Measurements from ENCODE around the gene MACROH2A2. TPM values are rescaled to one million over a fixed set of nuclear protein-coding genes. Genes with fewer than 3 reads are reported as not detected.
A peak's percentile ranks its signal among the peaks of the same experiment; 100 is the strongest.

The MACROH2A2 gene
- total and polyA plus RNA-seq, 10 of the 15 experiments (the other 5 are each of a cell fraction or from before 2014, with no cell fraction given): 0.14 to 0.24 TPM; not detected in 8

GRCh38 chr10:70132098-70133029 lies 79.7 kb downstream of the MACROH2A2 start, which contains the start of gene AIFM2 (continued):
- TF ChIP-seq, protein P1, sequence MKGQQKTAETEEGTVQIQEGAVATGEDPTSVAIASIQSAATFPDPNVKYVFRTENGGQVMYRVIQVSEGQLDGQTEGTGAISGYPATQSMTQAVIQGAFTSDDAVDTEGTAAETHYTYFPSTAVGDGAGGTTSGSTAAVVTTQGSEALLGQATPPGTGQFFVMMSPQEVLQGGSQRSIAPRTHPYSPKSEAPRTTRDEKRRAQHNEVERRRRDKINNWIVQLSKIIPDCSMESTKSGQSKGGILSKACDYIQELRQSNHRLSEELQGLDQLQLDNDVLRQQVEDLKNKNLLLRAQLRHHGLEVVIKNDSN (IDR thresholded peaks at IDR 0.05; ENCODE audit: borderline replicate concordance, extremely low read length, insufficient read depth, low read depth, low read length): no peak
- TF ChIP-seq RAD21 (IDR thresholded peaks at IDR 0.05; ENCODE audit: insufficient read depth, low read depth, low read length): no peak
- TF ChIP-seq SPI1 (IDR thresholded peaks at IDR 0.05; ENCODE audit: borderline replicate concordance, insufficient read depth, low read depth, low read length): no peak
- TF ChIP-seq RBBP5 (conservative IDR thresholded peaks at IDR 0.05): no peak
- TF ChIP-seq, protein P2, sequence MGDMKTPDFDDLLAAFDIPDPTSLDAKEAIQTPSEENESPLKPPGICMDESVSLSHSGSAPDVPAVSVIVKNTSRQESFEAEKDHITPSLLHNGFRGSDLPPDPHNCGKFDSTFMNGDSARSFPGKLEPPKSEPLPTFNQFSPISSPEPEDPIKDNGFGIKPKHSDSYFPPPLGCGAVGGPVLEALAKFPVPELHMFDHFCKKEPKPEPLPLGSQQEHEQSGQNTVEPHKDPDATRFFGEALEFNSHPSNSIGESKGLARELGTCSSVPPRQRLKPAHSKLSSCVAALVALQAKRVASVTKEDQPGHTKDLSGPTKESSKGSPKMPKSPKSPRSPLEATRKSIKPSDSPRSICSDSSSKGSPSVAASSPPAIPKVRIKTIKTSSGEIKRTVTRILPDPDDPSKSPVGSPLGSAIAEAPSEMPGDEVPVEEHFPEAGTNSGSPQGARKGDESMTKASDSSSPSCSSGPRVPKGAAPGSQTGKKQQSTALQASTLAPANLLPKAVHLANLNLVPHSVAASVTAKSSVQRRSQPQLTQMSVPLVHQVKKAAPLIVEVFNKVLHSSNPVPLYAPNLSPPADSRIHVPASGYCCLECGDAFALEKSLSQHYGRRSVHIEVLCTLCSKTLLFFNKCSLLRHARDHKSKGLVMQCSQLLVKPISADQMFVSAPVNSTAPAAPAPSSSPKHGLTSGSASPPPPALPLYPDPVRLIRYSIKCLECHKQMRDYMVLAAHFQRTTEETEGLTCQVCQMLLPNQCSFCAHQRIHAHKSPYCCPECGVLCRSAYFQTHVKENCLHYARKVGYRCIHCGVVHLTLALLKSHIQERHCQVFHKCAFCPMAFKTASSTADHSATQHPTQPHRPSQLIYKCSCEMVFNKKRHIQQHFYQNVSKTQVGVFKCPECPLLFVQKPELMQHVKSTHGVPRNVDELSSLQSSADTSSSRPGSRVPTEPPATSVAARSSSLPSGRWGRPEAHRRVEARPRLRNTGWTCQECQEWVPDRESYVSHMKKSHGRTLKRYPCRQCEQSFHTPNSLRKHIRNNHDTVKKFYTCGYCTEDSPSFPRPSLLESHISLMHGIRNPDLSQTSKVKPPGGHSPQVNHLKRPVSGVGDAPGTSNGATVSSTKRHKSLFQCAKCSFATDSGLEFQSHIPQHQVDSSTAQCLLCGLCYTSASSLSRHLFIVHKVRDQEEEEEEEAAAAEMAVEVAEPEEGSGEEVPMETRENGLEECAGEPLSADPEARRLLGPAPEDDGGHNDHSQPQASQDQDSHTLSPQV (IDR thresholded peaks at IDR 0.05): no peak
- TF ChIP-seq MEF2B (IDR thresholded peaks at IDR 0.05; ENCODE audit: partially characterized antibody, poor library complexity, severe bottlenecking): peak; percentile 31
- TF ChIP-seq, protein P3, sequence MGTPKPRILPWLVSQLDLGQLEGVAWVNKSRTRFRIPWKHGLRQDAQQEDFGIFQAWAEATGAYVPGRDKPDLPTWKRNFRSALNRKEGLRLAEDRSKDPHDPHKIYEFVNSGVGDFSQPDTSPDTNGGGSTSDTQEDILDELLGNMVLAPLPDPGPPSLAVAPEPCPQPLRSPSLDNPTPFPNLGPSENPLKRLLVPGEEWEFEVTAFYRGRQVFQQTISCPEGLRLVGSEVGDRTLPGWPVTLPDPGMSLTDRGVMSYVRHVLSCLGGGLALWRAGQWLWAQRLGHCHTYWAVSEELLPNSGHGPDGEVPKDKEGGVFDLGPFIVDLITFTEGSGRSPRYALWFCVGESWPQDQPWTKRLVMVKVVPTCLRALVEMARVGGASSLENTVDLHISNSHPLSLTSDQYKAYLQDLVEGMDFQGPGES (IDR thresholded peaks at IDR 0.05): no peak
- no peak for TF ChIP-seq MYC (IDR thresholded peaks at IDR 0.05; ENCODE audit: insufficient read depth, insufficient read length, insufficient replicate concordance, low read length, severe bottlenecking)
- TF ChIP-seq BRCA1 (IDR thresholded peaks at IDR 0.05; ENCODE audit: low read depth, low read length): no peak
- no peak for TF ChIP-seq HCFC1 (IDR thresholded peaks at IDR 0.05; ENCODE audit: low read length)
- TF ChIP-seq CBFB (IDR thresholded peaks at IDR 0.05; ENCODE audit: low read depth): no peak
- no peak for TF ChIP-seq SUZ12 (IDR thresholded peaks at IDR 0.05; ENCODE audit: unreplicated experiment)
- no peak for TF ChIP-seq STAT1 (conservative IDR thresholded peaks at IDR 0.05)
- TF ChIP-seq ETV6 (conservative IDR thresholded peaks at IDR 0.05 in 1 of 2, IDR thresholded peaks at IDR 0.05 in 1 of 2; ENCODE audit: borderline replicate concordance in 1 of 2, low read depth in 1 of 2): no peak
- TF ChIP-seq NRF1 (conservative IDR thresholded peaks at IDR 0.05; ENCODE audit: low read depth, low read length): no peak
- peak; percentile 12 for TF ChIP-seq EED (IDR thresholded peaks at IDR 0.05; ENCODE audit: low read depth)
- TF ChIP-seq GABPA (IDR thresholded peaks at IDR 0.05; ENCODE audit: low read depth): 0 out of 2 replicates have a peak, but pooled peaks have one; percentile 44
- TF ChIP-seq, protein P4, sequence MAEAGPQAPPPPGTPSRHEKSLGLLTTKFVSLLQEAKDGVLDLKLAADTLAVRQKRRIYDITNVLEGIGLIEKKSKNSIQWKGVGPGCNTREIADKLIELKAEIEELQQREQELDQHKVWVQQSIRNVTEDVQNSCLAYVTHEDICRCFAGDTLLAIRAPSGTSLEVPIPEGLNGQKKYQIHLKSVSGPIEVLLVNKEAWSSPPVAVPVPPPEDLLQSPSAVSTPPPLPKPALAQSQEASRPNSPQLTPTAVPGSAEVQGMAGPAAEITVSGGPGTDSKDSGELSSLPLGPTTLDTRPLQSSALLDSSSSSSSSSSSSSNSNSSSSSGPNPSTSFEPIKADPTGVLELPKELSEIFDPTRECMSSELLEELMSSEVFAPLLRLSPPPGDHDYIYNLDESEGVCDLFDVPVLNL (IDR thresholded peaks at IDR 0.05; ENCODE audit: low read depth, low read length): no peak

Measured in GM12878 (cell line).